A172 (cell line): Measurements from ENCODE around the gene PRKN. TPM values are rescaled to one million over a fixed set of nuclear protein-coding genes. Genes with fewer than 3 reads are reported as not detected.

Source experiments
- DNase-seq: peaks from one replicate; pipeline ENCODE4 v3.0.0-alpha.2; 2015; ENCODE audit warnings: low spot score
- total RNA-seq: library from RNA; depleted of rRNA; stranded (reverse); fragments of >200 nt; shearing (Covaris generic); gene quantifications from 2 replicates; pipeline ENCODE4 v1.2.3, GENCODE V29; 2014

Gene PRKN
- total RNA-seq, 1 experiment from 2014 or later, result 0.43 TPM

DNA sequence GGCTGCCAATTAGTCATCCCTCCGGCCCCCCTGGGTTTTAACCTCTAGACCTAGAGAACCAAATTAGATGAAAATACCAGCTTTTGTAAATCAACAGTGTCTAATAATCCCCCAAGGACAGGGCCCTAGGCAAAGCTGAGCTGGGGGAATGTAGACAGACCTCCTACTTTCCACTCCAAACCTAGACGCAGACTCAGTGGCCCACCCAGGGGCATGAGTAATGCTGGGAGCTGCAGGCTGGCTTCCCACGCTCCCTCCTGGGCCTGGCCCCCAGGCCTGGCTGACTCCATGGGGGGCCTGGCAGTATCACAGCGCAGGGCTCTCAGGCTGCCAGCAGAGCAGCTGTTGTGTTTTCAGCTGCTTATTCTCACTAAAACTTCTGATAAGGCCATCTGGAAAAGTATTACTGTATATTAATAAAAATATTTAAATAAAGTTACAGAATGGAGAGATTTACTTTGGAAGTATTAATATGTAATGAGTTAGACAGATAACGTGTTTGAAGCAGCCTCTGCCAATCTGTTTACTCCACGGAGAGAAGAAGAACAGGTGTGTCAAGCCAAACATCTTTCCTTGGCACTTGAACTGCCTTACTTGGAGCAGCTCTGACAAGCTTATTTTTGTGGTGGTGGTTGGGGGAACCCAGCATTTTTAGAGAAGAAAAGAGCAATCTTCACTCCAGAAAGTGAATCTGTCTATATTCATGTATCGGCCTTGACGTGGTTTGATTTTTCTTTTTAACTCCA lies 1309.7 kb downstream of the PRKN start:
- peak; percentile 82 for DNase-seq

DNA sequence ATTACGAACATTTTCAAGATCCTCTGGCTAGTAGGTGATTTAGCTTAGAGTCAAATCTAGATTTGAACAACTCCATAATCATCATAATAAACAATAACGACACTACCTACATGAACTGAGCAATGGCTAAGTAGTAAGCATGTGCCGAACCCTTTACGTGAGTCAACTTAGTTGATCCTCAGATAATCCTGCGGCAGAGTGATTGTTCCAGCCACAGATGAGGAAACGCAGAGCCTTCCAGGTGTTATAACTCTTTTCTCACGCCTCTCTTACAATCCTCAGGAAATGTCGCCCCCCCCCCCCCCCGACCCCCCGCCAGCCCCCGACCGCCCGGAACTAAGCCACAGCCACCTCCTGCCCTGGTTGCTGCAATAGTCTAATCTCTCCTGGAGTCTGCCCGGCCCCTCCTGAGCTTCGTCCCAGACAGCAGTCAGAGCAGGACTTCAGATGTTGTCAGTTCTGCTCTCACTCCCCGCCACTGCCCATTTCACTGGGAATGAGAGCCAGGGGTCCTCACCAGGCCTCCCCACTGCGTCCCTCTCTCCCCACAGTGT lies 1312.2 kb downstream of the PRKN start:
- DNase-seq, result no peak

GRCh38 chr6:161414707-161415106 lies 1312.9 kb downstream of the PRKN start:
- no peak for DNase-seq

GRCh38 chr6:161414180-161414579 lies 1313.4 kb downstream of the PRKN start:
- DNase-seq, result no peak

GRCh38 chr6:161413355-161413771 lies 1314.2 kb downstream of the PRKN start:
- no peak for DNase-seq

- DNase-seq, result no peak
These were observed 1314.8 kb downstream of the PRKN start for GRCh38 chr6:161412795-161413194.

GRCh38 chr6:161411265-161411944 lies 1316.2 kb downstream of the PRKN start:
- DNase-seq, result no peak

DNA sequence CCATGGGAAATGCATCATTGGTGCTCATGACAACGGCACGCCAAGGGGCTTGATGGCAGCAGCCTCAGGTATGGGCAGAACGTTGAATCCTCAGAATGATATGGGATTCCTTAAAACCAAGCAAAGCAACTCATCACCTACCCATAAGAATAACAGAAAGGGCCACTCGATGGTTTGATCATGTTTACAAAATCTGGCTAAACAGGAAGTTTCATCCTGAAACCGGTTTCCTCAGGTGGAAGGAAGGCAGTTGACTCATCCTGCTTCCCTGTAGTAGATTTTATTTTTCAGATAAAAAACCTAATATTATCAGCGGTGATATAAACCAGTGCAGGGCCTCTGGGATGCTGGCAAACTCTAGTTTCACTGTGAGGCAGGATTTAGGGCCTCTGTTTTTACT lies 1316.8 kb downstream of the PRKN start:
- DNase-seq, result no peak

DNA sequence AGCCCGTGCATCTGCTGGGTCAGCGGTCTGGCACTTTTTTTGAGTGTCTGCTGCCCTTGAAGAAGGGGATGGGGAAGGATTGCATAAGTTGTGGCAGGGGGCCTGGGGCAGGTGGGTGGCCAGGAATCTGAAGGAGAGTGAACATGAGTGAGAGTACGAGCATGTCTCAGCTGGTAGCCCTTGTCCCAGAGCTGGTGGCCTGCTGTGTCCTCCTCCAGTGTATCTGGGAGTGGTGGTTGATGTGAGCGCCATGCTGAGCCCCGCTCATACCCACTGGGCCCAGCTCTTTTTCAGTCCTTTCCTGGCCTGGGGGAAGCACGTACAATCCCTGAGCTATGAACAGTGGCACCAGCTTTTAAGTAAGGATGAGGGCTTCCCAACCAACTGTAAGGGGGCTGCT lies 1317.5 kb downstream of the PRKN start:
- no peak for DNase-seq

DNA sequence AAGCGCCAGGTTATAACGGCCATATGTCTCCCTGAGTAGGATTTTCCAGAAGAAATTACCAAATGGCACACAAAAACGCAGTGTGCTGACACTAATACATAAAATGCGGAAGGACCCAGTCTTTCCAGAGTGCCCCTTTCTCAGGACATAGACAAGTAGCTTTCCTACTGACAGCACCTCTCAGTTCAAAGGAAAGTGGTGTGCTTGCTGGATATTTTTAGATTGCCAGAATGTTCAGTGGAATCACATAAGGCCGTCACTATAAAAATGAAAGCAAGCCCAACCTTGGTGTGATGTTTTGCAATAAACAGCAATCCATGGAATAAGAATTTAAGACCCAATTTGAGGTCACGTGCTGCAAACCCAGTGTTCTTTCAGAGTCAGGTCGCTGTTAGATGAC lies 1318.2 kb downstream of the PRKN start:
- DNase-seq, result no peak

DNA sequence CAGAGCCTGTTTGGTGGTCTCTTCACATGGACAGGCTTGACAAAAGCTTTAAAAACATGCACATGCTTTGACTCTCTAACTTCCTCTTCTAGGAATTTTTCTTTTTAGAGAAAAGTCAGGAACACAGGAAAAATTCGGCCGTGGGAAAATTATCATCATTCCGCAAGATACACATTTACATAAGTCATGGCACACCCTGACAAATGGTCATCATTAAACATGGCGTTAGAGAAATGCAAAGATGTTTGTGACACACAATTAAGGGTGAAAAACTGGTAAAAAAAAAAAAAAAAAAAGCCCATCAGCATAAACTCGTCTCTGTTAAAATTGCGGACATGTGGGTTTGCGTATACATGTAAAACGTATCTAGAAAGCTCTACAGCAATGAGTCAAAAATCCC lies 1319.5 kb downstream of the PRKN start:
- no peak for DNase-seq

- peak; percentile 88 for DNase-seq
These were observed 1320.0 kb downstream of the PRKN start for GRCh38 chr6:161407581-161407980.

GRCh38 chr6:161407115-161407514 lies 1320.5 kb downstream of the PRKN start:
- DNase-seq, result no peak

DNA sequence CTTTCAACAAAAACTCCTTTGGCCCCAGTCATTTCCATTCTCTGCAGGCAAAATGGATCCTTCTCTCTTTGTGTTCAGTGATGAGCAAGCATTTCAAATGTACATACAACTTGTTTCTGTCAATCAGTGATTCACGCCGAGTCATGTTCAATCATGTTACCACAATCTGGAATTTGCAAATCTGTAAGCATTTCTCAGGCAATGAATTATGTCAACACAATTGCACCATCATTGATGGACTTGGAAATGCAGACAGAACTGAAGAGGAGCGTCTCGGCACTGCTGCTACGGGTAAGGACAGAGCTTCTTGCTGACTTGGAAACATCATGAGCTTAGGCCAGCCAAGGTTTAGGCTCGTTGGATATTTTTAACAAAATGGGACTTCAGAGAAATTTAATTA lies 1320.9 kb downstream of the PRKN start:
- DNase-seq, result peak; percentile 65

- DNase-seq, result no peak
These were observed 1322.1 kb downstream of the PRKN start for GRCh38 chr6:161405418-161405817.

GRCh38 chr6:161403717-161404116 lies 1323.8 kb downstream of the PRKN start:
- DNase-seq, result no peak

DNA sequence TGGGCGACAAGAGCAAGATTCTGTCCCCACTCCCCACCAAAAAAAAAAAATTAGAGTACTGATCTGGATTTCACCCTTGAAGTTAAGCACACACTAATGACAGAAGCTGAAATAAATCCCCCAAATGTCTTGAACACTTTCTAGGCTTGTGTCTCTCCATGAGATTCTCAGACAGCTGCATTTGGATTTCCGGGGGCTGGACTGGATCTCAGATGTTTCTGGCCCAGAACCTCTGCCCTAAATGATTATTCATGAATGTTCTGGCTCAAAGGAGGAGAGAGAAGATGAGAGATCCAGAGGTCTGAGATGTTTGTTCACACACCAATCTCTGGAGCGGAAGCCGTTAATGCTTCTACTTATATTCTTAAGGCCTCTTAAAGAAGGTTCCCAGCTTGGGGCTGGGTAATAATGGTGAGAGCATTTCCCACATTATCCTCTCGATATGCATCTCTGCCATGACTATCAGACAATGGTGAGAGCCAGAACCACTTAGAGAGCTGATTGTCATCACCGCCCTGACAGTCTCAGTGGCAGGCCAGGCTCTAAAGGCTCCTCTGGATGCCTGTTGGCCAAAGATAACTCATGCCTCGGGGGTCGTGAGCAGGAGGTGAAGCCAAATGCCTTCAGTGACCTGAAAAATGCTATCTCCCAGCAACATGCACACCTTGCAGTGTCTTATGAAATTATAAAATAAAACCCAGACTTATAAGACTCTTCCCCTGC lies 1325.8 kb downstream of the PRKN start:
- DNase-seq, result no peak

DNA sequence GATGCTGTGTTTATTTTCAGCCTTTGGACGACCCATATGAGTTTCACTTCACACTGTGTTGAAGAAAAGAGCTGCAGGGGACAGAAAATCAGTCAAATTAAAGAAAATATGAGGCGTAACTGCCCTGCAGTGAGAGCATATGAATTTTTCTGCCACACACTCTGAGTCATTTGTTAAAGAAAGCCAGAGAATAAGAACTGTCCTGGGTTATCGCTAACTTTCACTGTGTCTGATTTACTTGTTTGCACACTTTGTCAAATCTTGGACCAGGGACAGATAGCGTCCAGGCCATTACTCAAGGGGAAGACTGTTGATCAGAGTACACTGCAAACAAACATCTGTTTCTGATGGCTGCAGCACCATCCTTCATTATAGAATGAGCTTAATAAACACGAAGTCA lies 1326.9 kb downstream of the PRKN start:
- DNase-seq, result no peak

DNA sequence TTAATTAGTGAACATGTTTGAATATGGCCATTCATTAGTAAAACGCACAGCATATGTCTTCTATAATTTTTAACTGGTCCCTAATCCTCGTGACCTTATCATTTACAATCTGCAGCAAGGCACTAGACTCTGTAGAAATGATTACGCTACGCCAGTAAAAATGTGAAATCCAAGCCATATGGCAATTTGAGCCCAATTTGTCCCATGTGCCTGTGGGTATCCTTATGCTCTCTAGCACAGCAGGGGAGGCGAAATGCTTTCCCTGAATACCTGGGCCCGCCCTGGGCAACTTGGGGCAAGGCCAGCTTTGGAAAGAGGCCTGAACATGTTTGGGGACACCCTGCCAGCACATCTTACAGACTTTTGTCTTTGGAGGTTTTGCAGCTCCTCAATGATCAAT lies 1331.0 kb downstream of the PRKN start:
- no peak for DNase-seq

DNA sequence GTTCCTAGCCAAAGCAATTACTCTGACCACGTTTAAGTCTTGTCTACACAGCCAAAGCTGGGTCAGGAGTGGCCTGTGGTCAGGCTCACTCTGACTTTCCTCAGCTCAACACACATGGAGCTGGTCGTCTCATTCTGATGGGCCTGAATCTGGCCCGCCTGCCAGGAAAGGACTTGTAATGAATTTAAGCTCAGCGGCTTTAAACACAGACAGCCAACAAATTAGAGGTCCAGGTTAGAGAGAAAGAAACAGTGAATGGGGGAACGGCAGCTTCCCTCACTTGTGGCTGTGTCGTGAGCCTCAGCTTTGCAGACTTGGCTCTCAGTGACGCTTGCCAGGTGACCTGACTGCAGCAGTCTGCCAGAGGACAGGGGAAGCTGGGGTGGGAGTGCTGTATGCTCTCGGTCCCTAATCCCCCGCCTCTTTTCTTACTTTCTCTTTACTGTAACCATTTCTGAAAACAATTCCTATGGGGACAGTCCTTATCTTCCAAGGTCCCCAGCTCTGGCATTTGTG lies 1331.8 kb downstream of the PRKN start:
- no peak for DNase-seq

- no peak for DNase-seq
These were observed 1333.1 kb downstream of the PRKN start for GRCh38 chr6:161394437-161394836.

DNA sequence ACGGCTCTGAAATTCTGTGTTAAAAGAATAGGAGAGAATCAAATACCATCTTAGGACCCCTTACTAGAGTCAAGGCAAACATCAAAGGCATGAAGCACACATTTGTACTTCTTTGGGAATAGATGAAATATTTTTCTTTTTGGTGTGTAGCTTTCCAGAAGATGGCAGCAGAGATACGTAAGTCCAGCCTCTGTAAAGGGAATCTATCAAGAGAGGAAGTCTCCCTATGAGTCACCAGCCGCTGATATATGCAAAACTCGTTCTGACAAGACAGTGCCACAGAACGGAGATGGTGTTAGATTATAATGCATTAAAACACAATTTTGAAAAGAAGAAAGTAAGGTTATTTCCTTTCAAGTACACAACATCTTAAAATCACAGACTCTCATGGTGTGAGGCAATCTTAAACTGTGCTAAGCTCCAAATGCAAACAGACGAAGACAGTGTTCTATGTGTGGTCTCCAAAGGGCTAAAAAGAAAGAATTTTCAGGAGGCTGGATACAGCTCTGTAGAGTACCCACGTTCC lies 1333.7 kb downstream of the PRKN start:
- DNase-seq, result peak; percentile 85
